ENCODE data around the gene TP53BP2.
A peak's percentile ranks its signal among the peaks of the same experiment; 100 is the strongest.
"Not testable (repeated sequence)": the region's sequence is repeated elsewhere in the genome, so short reads cannot be mapped to it uniquely, and the experiment has no call there.

Gene TP53BP2

DNA sequence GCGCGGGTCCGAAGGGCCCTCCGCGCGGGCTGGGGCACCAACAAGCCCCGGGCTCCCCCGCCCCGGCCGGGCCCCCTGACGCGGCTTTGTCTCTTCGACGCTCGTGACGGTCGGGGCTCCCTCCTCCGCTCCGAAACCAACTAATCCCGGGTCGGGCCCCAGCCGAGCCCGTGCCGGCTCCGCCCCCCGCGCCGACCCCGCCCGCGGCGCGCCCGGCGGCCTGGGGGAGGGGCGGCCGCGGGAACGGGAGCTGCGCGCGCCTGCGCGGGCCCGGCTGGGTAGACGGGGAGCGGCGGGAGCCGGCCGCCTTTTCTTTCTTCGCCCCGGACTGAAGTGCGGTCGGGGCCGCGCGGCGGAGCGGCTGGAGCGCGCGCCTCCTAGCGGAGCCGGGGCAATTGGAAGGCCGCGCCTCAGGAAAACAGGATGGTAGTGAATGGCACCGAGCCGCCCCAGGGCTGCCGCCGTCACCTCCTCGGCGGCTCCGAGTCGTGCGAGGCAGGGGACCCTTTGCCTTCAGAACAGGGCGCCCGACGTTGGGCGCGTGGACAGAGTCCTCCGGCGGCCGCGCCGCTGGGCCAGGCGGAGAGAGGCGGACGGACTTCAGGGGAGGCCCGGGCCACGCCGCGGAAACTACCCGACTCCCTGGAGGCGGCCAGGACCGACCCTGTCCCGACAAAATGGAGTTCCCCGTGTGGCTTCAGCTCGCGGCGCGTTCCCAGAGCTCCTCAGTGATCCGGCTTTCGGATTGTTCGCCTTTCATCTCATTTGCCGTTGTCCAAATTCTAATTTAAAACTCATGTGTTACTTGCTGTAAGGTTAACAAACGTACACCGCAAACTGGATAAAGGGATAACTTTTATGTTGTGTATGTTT is at the start of gene TP53BP2:
TSS of gene TP53BP2 (minus strand) at position 138 of the 873 bp plus-strand sequence. CDS start 267 bp downstream, outside the sequence.
- DNase-seq (ENCODE audit: low spot score) = peak; percentile 68

DNA sequence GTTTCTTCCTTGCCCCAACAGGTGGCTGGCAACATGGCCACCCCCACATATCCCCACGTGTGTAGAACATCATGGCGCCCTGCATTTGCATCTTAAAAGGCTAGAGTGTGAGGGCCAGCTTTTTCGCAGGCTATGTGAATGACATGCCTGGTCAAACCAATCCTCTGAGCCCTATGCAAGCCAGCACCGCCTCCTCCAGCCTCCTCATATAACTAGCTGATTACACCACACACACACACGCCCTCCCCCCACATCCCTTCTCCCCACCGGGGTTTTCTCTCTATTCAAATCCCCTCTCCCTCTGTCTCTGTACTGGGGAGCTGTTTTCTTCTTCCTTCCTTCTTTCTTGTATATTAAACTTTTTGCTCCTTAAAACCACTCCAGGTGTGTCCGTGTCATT is 44.7 kb upstream of the TP53BP2 start:
- DNase-seq (ENCODE audit: low spot score) = not testable (repeated sequence)

DNA sequence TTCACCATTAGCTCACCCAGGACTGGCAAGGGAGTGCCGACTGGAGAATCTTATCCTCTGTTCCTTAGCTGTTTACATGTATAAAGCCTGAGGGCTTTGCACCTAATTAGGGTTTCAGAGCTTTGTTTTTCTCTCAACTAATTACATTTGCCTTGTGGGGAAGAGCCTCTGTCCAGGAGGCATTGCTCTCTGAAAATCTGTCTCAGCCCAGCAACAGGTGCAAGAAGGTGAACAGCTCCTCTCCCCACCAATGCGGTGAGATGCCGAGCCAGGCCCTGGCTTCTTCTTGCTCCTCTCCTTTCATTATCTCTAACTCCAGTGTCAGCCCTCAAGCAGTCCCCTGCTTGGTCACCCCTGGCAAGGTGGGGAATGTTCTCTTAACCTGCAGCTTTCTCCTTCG is 43.6 kb upstream of the TP53BP2 start:
- not testable (repeated sequence) for DNase-seq (ENCODE audit: low spot score)

DNA sequence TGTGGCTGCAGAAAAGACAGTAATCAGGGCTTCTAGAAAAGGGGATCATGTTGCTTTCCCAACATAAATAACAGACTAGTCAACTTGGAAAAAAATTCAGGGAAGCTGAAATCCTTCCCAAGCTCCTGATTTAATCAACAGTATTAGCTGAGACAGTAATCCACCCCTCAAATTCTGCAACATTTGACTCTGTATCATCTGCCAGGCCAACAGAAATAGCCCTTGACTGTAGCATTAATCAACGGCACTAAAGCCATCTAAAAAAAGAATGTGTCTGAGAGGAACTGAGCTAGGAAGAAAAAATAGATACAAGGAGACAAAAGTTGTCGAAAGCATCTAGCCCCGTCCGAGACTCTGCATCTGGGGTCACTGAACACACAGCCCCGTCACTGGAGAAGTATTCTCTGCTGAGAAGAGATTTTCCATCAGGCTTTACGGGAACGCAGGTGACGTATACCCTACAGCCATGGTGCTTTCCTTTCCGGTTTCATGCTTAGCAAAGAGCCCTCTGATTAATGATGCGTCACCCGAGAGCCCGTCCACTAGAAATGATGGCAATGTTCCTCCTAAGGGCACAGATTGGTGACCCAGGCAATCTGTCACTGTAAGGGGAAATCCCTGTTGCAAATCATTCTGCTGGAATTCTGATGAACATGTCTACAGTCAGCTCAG is 42.1 kb upstream of the TP53BP2 start:
- DNase-seq (ENCODE audit: low spot score) = no peak

DNA sequence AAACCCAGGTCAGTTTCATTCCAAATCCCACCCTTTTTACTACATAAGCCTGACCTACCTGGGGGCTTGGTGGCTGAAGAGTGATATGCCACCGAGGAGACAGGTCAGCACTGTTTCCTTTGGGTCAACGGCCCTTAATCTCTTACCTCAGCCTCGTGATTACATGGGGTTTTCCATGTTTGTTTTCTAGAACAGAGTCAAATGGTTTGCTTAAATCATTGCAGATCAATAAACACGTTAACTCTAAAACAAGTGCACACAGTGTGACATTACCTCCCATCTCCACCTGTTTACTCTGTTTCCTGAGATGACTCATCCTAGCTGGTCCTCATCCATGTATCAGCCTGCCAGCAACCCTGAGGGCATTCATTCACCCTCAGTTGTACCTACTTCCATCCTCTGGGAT is 40.8 kb upstream of the TP53BP2 start:
- no peak for DNase-seq (ENCODE audit: low spot score)

DNA sequence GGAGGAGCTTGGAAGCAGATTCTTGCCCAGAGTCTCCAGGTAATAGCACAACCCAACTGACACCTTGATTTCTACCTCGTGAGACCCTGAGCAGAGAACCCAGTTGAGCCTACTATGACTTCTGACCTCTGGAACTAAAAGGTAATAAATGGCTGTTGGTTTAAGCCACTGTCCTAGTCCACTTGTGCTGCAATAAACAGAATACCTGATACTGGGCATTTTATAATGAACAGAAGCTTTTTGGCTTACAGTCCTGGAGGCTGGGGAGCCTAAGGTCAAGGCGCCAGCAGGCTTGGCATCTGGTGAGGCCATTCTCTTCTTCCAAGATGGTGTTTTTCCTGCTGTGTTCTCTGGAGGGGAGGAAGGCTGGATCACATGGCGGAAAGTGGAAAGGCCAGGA is 39.9 kb upstream of the TP53BP2 start:
- DNase-seq (ENCODE audit: low spot score) = no peak

GRCh38 chr1:223878598-223879325 is 33.0 kb upstream of the TP53BP2 start:
- no peak for DNase-seq (ENCODE audit: low spot score)

GRCh38 chr1:223877804-223878203 is 32.1 kb upstream of the TP53BP2 start:
- DNase-seq (ENCODE audit: low spot score) = no peak

GRCh38 chr1:223876590-223876989 is 30.8 kb upstream of the TP53BP2 start:
- DNase-seq (ENCODE audit: low spot score) = no peak

- DNase-seq (ENCODE audit: low spot score) = no peak
These were observed 27.3 kb upstream of the TP53BP2 start for GRCh38 chr1:223873044-223873443.

- no peak for DNase-seq (ENCODE audit: low spot score)
These were observed 26.7 kb upstream of the TP53BP2 start for GRCh38 chr1:223872308-223872901.

- DNase-seq (ENCODE audit: low spot score) = no peak
These were observed 25.1 kb upstream of the TP53BP2 start for GRCh38 chr1:223870617-223871574.

- not testable (repeated sequence) for DNase-seq (ENCODE audit: low spot score)
These were observed 19.0 kb upstream of the TP53BP2 start for GRCh38 chr1:223864599-223865368.

DNA sequence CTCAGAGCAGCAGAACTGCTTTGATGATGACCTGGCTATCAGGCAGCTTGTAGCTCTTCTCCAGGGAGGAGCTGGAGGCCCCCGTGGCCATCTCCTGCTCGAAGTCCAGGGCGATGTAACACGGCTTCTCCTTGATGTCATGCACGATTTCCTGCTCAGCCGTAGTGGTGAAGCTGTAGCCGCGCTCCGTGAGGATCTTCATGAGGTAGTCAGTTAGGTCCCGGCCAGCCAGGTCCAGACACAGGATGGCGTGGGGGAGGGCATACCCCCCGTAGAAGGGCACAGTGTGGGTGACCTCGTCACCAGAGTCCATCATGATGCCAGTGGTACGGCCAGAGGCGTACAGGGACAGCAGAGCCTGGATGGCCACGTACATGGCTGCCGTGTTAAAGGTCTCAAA is 18.3 kb upstream of the TP53BP2 start:
- no peak for DNase-seq (ENCODE audit: low spot score)

- DNase-seq (ENCODE audit: low spot score) = no peak
These were observed 16.2 kb upstream of the TP53BP2 start for GRCh38 chr1:223861904-223862303.

- DNase-seq (ENCODE audit: low spot score) = no peak
These were observed 14.4 kb upstream of the TP53BP2 start for GRCh38 chr1:223860051-223860622.

GRCh38 chr1:223859058-223859457 is 13.3 kb upstream of the TP53BP2 start:
- no peak for DNase-seq (ENCODE audit: low spot score)

- no peak for DNase-seq (ENCODE audit: low spot score)
These were observed 10.6 kb upstream of the TP53BP2 start for GRCh38 chr1:223856386-223856785.

- DNase-seq (ENCODE audit: low spot score) = no peak
These were observed 8.0 kb upstream of the TP53BP2 start for GRCh38 chr1:223853748-223854147.

- DNase-seq (ENCODE audit: low spot score) = no peak
These were observed 7.5 kb upstream of the TP53BP2 start for GRCh38 chr1:223853275-223853674.
